Heart left ventricle (tissue), 16 donors: Measurements from ENCODE around the gene PROSER3. TPM values are rescaled to one million over a fixed set of nuclear protein-coding genes. Genes with fewer than 3 reads are reported as not detected.

Experiments
- ATAC-seq, 4 donors: fragments of 200-7000 bp; cut with Tn5 transposase; one replicate each; pipeline ENCODE4 v1.9.1; 2020 to 2022; ENCODE audit warnings: moderate library complexity in 4 of 4, mild to moderate bottlenecking in 3 of 4, moderate number of reproducible peaks in 1 of 4
- DNase-seq, 5 donors: peaks; one replicate each; pipeline ENCODE4 v3.0.0-alpha.2; 2020
- H3K27ac ChIP-seq, 12 donors: fragments of 200-600 bp; sonication (generic) in 4 of 12; one replicate each; pipeline versions ENCODE4 v1.5.0 to v1.8.0; 2016 to 2022; ENCODE audit warnings: mild to moderate bottlenecking in 2 of 12
- H3K27me3 ChIP-seq, 9 donors: fragments of 200-600 bp; sonication (generic) in 2 of 9; one replicate each; pipeline versions ENCODE4 v1.5.1 to v1.8.0; 2016 to 2022; ENCODE audit warnings: mild to moderate bottlenecking in 3 of 9
- H3K36me3 ChIP-seq, 9 donors: fragments of 200-600 bp; sonication (generic) in 2 of 9; one replicate each; pipeline versions ENCODE4 v1.5.0 to v1.8.0; 2018 to 2022; ENCODE audit warnings: mild to moderate bottlenecking in 2 of 9
- H3K4me1 ChIP-seq, 12 donors: fragments of 200-600 bp; sonication (generic) in 4 of 12; one replicate each; pipeline versions ENCODE4 v1.5.0 to v1.8.0; 2016 to 2022; ENCODE audit warnings: mild to moderate bottlenecking in 3 of 12
- H3K4me3 ChIP-seq, 12 donors: fragments of 200-600 bp; sonication (generic) in 4 of 12; one replicate each; pipeline versions ENCODE4 v1.5.0 to v1.8.0; 2017 to 2022; ENCODE audit warnings: mild to moderate bottlenecking in 9 of 12, moderate library complexity in 4 of 12
- H3K9me3 ChIP-seq, 12 donors: fragments of 200-600 bp; sonication (generic) in 4 of 12; one replicate each; pipeline versions ENCODE4 v1.5.0 to v1.8.0; 2016 to 2022; ENCODE audit warnings: mild to moderate bottlenecking in 1 of 12
- POLR2A ChIP-seq, 2 donors: fragments of 450-650 bp; IDR thresholded peaks; one replicate each; pipeline ENCODE4 v1.6.1; 2017; ENCODE audit warnings: antibody characterized with exemption in 2 of 2, mild to moderate bottlenecking in 2 of 2, moderate library complexity in 2 of 2
- WGBS, 4 donors: extraction: QIAGEN DNeasy Blood & Tissue Kit in 2 of 4; methylation state at CpG; one replicate each; pipeline versions ENCODE4 v1.1.5 to v1.1.7; 2013 to 2018; 5-methylcytosine and 5-hydroxymethylcytosine counted together
- intact Hi-C, 10 donors: fragments of 100-400 bp; cut with DNase I; formaldehyde crosslinking; loops; one replicate each; pipeline versions ENCODE4 v1.11.1 to v1.14.2; 2022
- polyA plus RNA-seq, 2 donors: library from polyadenylated mRNA; stranded (reverse); fragments of 200-250 nt; gene quantifications; one replicate each; pipeline ENCODE4 v1.2.3, GENCODE V29; 2013
- total RNA-seq, 9 donors: library from RNA; depleted of rRNA in 2 of 9; stranded (reverse); fragments of >200 nt in 2 of 9; fragmentation: NEBNext Ultra II Directional in 3 of 9; extraction: Animal tissue kit (Norgen Biotek cat#: 25700) in 3 of 9; gene quantifications; one replicate each; pipeline versions ENCODE4 v1.1.0 to v1.2.4, GENCODE V29; 2016 to 2023
- TF ChIP-seq, protein P1 (sequence below), 12 donors: fragments of 200-600 bp; sonication (generic) in 4 of 12; IDR thresholded peaks; one replicate each; pipeline versions ENCODE4 v1.5.0 to v1.8.0; 2018 to 2022; ENCODE audit warnings: antibody characterized with exemption in 12 of 12, mild to moderate bottlenecking in 5 of 12
- donor health status: ischemic (EF 13 %, LVEDD 7.1; RV severe dilation, severe dysfunction).
- donor health status: healthy with polysubstance abuse.
- donor health status: DM: no; HTN: yes; CAD: no.
- donor health status: DM: no; HTN: no; CAD: no.
- donor health status: ischemic (EF 25% LVEDD 6.9; RV normal size, moderate dysfunction).
- donor health status: ischemic (EF 25% LVEDD 5.7; RV mildly dilated, moderate dysfunction).
- donor health status: healthy.
- donor health status: DM: yes; HTN: yes; CAD: no.
- donor health status: ischemic (EF 35%, LVEDD 5.7; RV mildly dilated, moderate dysfunction).
- donor health status: nonischemic (EF 11% LVEDD 7.7; RV severe dilation, severe dysfunction).
- donor health status: DM: yes; HTN: yes; CAD: no.
- donor health status: PGD.
- donor health status: ischemic (EF 29% LVEDD 5.4; RV normal size, mild dysfunction).
- donor health status: nonischemic (EF 23%, LVEDD 6.1; RV moderate dilation, normal function).

The PROSER3 gene
- total and polyA plus RNA-seq, 11 donors, result 1.9 to 19.7 (median 9.7) TPM

DNA sequence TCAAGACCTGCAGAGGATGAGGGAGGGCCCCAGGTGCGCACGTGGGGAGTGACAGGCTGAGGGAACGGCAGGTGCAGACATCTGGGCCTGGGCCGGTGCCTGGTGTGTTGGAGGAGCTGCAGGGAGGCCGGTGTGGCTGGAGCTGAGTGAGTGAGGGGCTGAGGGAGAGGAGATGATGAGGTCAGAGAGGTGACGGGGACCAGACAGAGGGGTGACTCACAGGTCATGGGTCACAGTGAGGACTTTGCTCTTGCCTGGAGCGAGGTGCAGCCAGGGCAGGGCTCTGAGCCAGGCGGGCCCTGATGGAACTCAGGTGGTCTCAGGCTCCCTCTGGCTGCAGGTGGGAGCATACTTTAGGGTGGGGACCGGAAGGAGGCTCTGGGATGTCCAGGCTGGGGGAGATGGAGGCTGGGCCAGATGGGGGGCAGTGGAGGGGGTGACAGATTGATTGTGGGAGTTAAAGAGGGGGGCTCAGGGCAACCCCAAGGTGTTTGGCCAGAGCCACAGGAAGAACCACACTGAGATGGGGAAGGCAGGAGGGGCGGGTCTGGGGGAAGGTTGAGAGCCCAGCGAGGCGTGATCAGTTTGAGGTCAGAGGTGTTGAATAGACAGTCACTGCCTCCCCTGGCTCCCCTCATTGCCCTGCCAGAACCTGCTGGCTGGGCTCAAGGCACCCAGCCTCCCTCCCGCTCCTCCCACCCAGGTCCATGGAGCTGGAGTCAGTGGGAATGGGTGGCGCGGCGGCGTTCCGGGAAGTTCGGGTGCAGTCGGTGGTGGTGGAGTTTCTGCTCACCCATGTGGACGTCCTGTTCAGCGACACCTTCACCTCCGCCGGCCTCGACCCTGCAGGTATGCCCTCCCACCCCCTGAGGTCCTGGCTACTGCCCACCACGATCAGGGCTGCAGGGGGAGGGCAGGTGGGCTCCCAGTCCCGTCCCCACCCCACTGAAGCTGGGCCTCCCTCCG lies 25.8 kb downstream of the PROSER3 start:
- H3K27ac ChIP-seq, result no peak overlapping the region
- no peaks in the 10 kb centered on the region for H3K9me3 ChIP-seq
- DNase-seq, result no peak
- ATAC-seq, result no peak
- TF ChIP-seq, protein P1, sequence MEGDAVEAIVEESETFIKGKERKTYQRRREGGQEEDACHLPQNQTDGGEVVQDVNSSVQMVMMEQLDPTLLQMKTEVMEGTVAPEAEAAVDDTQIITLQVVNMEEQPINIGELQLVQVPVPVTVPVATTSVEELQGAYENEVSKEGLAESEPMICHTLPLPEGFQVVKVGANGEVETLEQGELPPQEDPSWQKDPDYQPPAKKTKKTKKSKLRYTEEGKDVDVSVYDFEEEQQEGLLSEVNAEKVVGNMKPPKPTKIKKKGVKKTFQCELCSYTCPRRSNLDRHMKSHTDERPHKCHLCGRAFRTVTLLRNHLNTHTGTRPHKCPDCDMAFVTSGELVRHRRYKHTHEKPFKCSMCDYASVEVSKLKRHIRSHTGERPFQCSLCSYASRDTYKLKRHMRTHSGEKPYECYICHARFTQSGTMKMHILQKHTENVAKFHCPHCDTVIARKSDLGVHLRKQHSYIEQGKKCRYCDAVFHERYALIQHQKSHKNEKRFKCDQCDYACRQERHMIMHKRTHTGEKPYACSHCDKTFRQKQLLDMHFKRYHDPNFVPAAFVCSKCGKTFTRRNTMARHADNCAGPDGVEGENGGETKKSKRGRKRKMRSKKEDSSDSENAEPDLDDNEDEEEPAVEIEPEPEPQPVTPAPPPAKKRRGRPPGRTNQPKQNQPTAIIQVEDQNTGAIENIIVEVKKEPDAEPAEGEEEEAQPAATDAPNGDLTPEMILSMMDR (IDR thresholded peaks at IDR 0.05), result no peak
- TF ChIP-seq POLR2A (IDR thresholded peaks at IDR 0.05), result no peak
- H3K4me3 ChIP-seq, result no peak overlapping the region
- H3K36me3 ChIP-seq, result peaks cover 0 to 40% (median 12%) of the 10 kb centered on the region in 9 donors
- intact Hi-C loops, result loop anchor here in 1 of 10 donors (10.0 kb wide), 1 partner anchor 91 kb away; no protein-coding TSS in a partner anchor
- no peaks in the 10 kb centered on the region for H3K27me3 ChIP-seq
- no peaks in the 10 kb centered on the region for H3K4me1 ChIP-seq
- WGBS, 4 donors, result 83 to 93% (median 86%) methylated on average over 26 to 28 of the region's 28 CpGs

DNA sequence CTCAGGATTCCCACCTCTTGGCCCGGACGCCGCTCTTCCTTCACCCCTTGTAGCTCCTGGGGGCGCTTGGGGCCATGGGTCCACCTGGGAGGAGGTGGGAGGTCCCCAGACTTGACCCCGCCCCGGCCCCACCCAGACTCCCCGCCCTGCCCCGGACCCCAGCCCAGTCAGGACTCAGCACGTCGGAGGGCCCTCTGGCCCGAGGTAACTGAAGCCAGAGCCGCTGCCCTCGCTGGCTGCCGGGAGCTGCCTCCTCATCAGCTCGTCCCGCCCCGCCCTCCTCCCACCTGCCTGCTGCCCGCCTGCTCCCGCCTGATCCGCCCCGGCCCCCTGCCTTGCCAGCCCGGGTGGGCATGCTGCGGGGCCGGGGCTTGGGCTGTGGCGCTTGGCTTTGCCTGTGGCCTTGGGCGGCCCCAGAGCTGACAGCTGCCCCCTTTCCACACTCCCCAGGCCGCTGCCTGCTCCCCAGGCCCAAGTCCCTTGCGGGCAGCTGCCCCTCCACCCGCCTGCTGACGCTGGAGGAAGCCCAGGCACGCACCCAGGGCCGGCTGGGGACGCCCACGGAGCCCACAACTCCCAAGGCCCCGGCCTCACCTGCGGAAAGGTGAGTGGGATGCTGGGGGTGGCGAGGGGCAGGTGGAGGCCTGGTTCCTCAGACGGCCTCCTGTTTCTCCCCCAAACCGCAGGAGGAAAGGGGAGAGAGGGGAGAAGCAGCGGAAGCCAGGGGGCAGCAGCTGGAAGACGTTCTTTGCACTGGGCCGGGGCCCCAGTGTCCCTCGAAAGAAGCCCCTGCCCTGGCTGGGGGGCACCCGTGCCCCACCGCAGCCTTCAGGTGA lies 26.7 kb downstream of the PROSER3 start:
- intact Hi-C loops, result loop anchor here in 1 of 10 donors (10.0 kb wide), 1 partner anchor 90 kb away; no protein-coding TSS in a partner anchor
- Histone ChIP-seq H3K36me3 (peaks cover 0 to 39% (median 12%) of the 10 kb centered on the region in 9 donors), H3K9me3 (no peaks in the 10 kb centered on the region), H3K4me1 (no peaks in the 10 kb centered on the region), H3K4me3 (no peak overlapping the region), H3K27me3 (no peaks in the 10 kb centered on the region), H3K27ac (no peak overlapping the region)
- WGBS, 4 donors, result 84 to 89% (median 86%) methylated on average over 22 to 45 of the region's 45 CpGs
- ATAC-seq (no peak), DNase-seq (no peak)
- TF ChIP-seq, protein P1 (IDR thresholded peaks at IDR 0.05), result no peak
- TF ChIP-seq POLR2A (IDR thresholded peaks at IDR 0.05), result no peak

DNA sequence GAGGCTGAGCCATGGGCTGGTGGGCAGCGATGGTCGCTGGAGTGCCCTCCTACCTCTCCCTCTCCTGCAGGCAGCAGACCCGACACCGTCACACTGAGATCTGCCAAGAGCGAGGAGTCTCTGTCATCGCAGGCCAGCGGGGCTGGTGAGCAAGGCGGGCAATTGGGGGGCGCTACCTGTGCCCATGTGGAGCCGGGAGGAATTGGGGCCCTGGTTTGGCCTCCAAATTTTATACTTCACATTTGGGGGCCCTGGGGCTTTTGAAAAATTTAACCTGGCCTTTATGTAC lies 27.3 kb downstream of the PROSER3 start:
- WGBS, 4 donors, result 87 to 100% (median 90%) methylated on average over 2 to 10 of the region's 10 CpGs

More for the DNA sequence above, 27.3 kb downstream of the PROSER3 start:
- H3K4me1 ChIP-seq, result no peaks in the 10 kb centered on the region
- H3K4me3 ChIP-seq, result no peak overlapping the region
- H3K27ac ChIP-seq, result no peak overlapping the region
- TF ChIP-seq POLR2A (IDR thresholded peaks at IDR 0.05), result no peak
- TF ChIP-seq, protein P1 (IDR thresholded peaks at IDR 0.05), result no peak
- no peaks in the 10 kb centered on the region for H3K27me3 ChIP-seq
- intact Hi-C loops, result loop anchor here in 1 of 10 donors (10.0 kb wide), 1 partner anchor 90 kb away; no protein-coding TSS in a partner anchor
- no peaks in the 10 kb centered on the region for H3K9me3 ChIP-seq
- no peak for DNase-seq
- peaks cover 0 to 34% (median 12%) of the 10 kb centered on the region in 9 donors for H3K36me3 ChIP-seq
- no peak for ATAC-seq
